ENCODE results near the gene KCNA4. TPM values are rescaled to one million over a fixed set of nuclear protein-coding genes. Genes with fewer than 3 reads are reported as not detected.
A peak's percentile ranks its signal among the peaks of the same experiment; 100 is the strongest.

Gene KCNA4
- total RNA-seq, 4 donors from 2014 or later: 0.07 to 0.35 (median 0.22) TPM

- Histone ChIP-seq H3K27ac (no peak overlapping the region), H3K4me3 (no peak overlapping the region), H3K4me1 (no peaks in the 10 kb centered on the region), H3K27me3 (no peaks in the 10 kb centered on the region), H3K9me3 (no peaks in the 10 kb centered on the region), H3K36me3 (no peaks in the 10 kb centered on the region)
- 47 to 66% methylated on average over 4 to 6 of the region's 6 CpGs for WGBS, 2 donors (ENCODE audit: low coverage in 1 of 2)
- TF ChIP-seq EP300 (IDR thresholded peaks at IDR 0.05) (no peak), POLR2A (IDR thresholded peaks at IDR 0.05) (no peak), POLR2AphosphoS5 (IDR thresholded peaks at IDR 0.05) (no peak), CTCF (IDR thresholded peaks at IDR 0.05) (no peak)
- no peak for ATAC-seq
Observed at GRCh38 chr11:30025396-30026139, 8.7 kb upstream of the KCNA4 start.

- H3K4me3 ChIP-seq: no peak overlapping the region
- H3K4me1 ChIP-seq: no peaks in the 10 kb centered on the region
- no peaks in the 10 kb centered on the region for H3K9me3 ChIP-seq
- WGBS, 2 donors (ENCODE audit: low coverage in 1 of 2): 29 to 41% methylated on average over 2 of the region's 2 CpGs
- H3K27ac ChIP-seq: no peak overlapping the region
- H3K36me3 ChIP-seq: no peaks in the 10 kb centered on the region
- peaks cover 10% of the 10 kb centered on the region for H3K27me3 ChIP-seq
- TF ChIP-seq POLR2A (IDR thresholded peaks at IDR 0.05): no peak
- TF ChIP-seq POLR2AphosphoS5 (IDR thresholded peaks at IDR 0.05): no peak
- TF ChIP-seq EP300 (IDR thresholded peaks at IDR 0.05): no peak
- no peak for TF ChIP-seq CTCF (IDR thresholded peaks at IDR 0.05)
- no peak for ATAC-seq
Observed at GRCh38 chr11:30023074-30023473, 6.2 kb upstream of the KCNA4 start.

GRCh38 chr11:30019481-30019880, 2.7 kb upstream of the KCNA4 start:
- WGBS, 2 donors (ENCODE audit: low coverage in 1 of 2): 58 to 71% methylated on average over 3 of the region's 3 CpGs
- Histone ChIP-seq H3K27ac (no peak overlapping the region), H3K36me3 (no peaks in the 10 kb centered on the region), H3K9me3 (no peaks in the 10 kb centered on the region), H3K4me3 (no peak overlapping the region), H3K4me1 (peaks cover 0 to 19% (median 3%) of the 10 kb centered on the region in 3 donors), H3K27me3 (peaks cover 46% of the 10 kb centered on the region)
- no peak for ATAC-seq
- TF ChIP-seq POLR2AphosphoS5 (IDR thresholded peaks at IDR 0.05): no peak
- TF ChIP-seq EP300 (IDR thresholded peaks at IDR 0.05): no peak
- TF ChIP-seq POLR2A (IDR thresholded peaks at IDR 0.05): no peak
- TF ChIP-seq CTCF (IDR thresholded peaks at IDR 0.05): no peak

GRCh38 chr11:30018495-30018894, 1.7 kb upstream of the KCNA4 start:
- no peak for TF ChIP-seq POLR2A (IDR thresholded peaks at IDR 0.05)
- TF ChIP-seq POLR2AphosphoS5 (IDR thresholded peaks at IDR 0.05): no peak
- no peak for TF ChIP-seq CTCF (IDR thresholded peaks at IDR 0.05)
- Histone ChIP-seq H3K36me3 (no peaks in the 10 kb centered on the region), H3K27ac (no peak overlapping the region), H3K9me3 (no peaks in the 10 kb centered on the region), H3K4me3 (no peak overlapping the region), H3K27me3 (peaks cover 54% of the 10 kb centered on the region), H3K4me1 (peaks cover 0 to 19% (median 3%) of the 10 kb centered on the region in 3 donors)
- ATAC-seq: no peak
- 27 to 69% methylated on average over 4 to 16 of the region's 21 CpGs for WGBS, 2 donors (ENCODE audit: low coverage in 1 of 2)

- TF ChIP-seq POLR2AphosphoS5 (IDR thresholded peaks at IDR 0.05): no peak
- no peak for TF ChIP-seq CTCF (IDR thresholded peaks at IDR 0.05)
- no peak for TF ChIP-seq POLR2A (IDR thresholded peaks at IDR 0.05)
- no peak for TF ChIP-seq EP300 (IDR thresholded peaks at IDR 0.05)
- 31 to 69% methylated on average over 5 to 6 of the region's 19 CpGs for WGBS, 2 donors (ENCODE audit: low coverage in 1 of 2)
- Histone ChIP-seq H3K4me3 (peak overlapping the region in 1 of 2 donors; percentile 49), H3K27ac (no peak overlapping the region), H3K9me3 (no peaks in the 10 kb centered on the region), H3K4me1 (peaks cover 0 to 19% (median 3%) of the 10 kb centered on the region in 3 donors), H3K27me3 (peaks cover 54% of the 10 kb centered on the region), H3K36me3 (no peaks in the 10 kb centered on the region)
- ATAC-seq: no peak
Observed at GRCh38 chr11:30017445-30017895, 640 bp upstream of the KCNA4 start.

All from gastroesophageal sphincter (tissue), 4 donors.